ENCODE results near the gene ZGRF1. TPM values are rescaled to one million over a fixed set of nuclear protein-coding genes. Genes with fewer than 3 reads are reported as not detected.

ZGRF1 gene
- total and polyA plus RNA-seq, 2 donors (not counting 3 experiments of a cell fraction or from before 2014, with no cell fraction given), result 2.4 to 14.4 TPM

GRCh38 chr4:112593438-112594133 lies 43.1 kb downstream of the ZGRF1 start:
- Histone ChIP-seq H3K27me3 (ENCODE audit: control insufficient read depth in 2 of 2, insufficient read depth in 2 of 2, low read length in 2 of 2) (no peaks in the 10 kb centered on the region), H3K79me2 (ENCODE audit: control insufficient read depth, insufficient read depth, low read length) (no peaks in the 10 kb centered on the region), H2AFZ (ENCODE audit: low read depth, low read length) (no peak overlapping the region), H3K36me3 (ENCODE audit: control insufficient read depth in 2 of 2, extremely low read depth in 1 of 2, insufficient read depth in 2 of 2, low read length in 2 of 2) (no peaks in the 10 kb centered on the region), H3K27ac (ENCODE audit: insufficient read depth, low read depth, low read length) (no peak overlapping the region), H3K9me3 (replicated peaks; ENCODE audit: control insufficient read depth, insufficient read depth, low read length) (no peaks in the 10 kb centered on the region), H3K9me1 (replicated peaks; ENCODE audit: control insufficient read depth, extremely low read depth, insufficient read depth, low read length) (no peaks in the 10 kb centered on the region), H4K20me1 (replicated peaks; ENCODE audit: control insufficient read depth, extremely low read depth, insufficient read depth, low read length) (no peaks in the 10 kb centered on the region), H3K9ac (replicated peaks; ENCODE audit: extremely low read depth, insufficient read depth, low read length) (no peak overlapping the region), H3K4me3 (replicated peaks in 1 of 3; ENCODE audit: insufficient read depth in 1 of 3, low read depth in 1 of 3, low read length in 3 of 3) (no peak overlapping the region), H3K4me1 (ENCODE audit: control insufficient read depth, extremely low read depth, insufficient read depth, low read length) (peaks cover 5% of the 10 kb centered on the region), H3K4me2 (ENCODE audit: insufficient read depth, low read length) (no peak overlapping the region)
- BruUV-seq (replicated peaks), result no TSS peak
- intact Hi-C loops (cut with micrococcal nuclease) (no loop called here), dilution Hi-C loops (cut with MboI; ENCODE audit: extremely low pct_ligation_motif_present, low sequenced_read_pairs) (no loop called here)
- ChIA-PET POLR2A (no interaction called here), CTCF (interaction anchor here (1.0 kb wide), 1 partner anchor 266 kb away, joined by 3 read pairs; no protein-coding TSS in a partner anchor)
- no peak for DNase-seq (ENCODE audit: low read depth, low spot score)
- FAIRE-seq, result no peak
- TF ChIP-seq JUN (IDR thresholded peaks at IDR 0.05; ENCODE audit: borderline replicate concordance, insufficient read depth, insufficient read length, low read depth), result no peak
- TF ChIP-seq, protein P1, sequence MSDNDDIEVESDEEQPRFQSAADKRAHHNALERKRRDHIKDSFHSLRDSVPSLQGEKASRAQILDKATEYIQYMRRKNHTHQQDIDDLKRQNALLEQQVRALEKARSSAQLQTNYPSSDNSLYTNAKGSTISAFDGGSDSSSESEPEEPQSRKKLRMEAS (IDR thresholded peaks at IDR 0.05; ENCODE audit: insufficient read depth, insufficient read length), result no peak
- TF ChIP-seq MYC (IDR thresholded peaks at IDR 0.05; ENCODE audit: low read depth, low read length), result no peak
- TF ChIP-seq POLR2A (IDR thresholded peaks at IDR 0.05; ENCODE audit: low read depth, low read length), result no peak

DNA sequence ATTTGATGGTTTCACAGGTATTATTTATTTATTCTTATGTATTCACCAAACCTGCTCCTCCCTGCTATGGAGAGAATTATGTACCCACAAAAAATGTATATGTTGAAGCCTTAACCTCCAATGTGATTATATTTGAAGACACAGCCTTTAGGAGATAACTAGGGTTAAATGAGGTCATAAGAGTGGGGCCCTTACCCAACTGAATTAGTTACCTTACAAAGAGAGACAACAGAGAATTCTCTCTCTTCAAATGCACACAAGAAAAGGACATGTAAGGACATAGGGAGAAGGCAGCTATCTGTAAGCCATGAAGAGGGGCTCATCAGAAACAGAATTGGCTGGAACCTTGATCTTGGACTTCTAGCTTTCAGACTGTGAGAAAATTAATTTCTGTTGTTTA lies 44.0 kb downstream of the ZGRF1 start:
- TF ChIP-seq EZH2 (IDR thresholded peaks at IDR 0.05; ENCODE audit: borderline replicate concordance, low read depth, low read length, severe bottlenecking) (no peak), POLR2AphosphoS5 (IDR thresholded peaks at IDR 0.05; ENCODE audit: insufficient read depth, low read depth, low read length) (no peak), GATA2 (IDR thresholded peaks at IDR 0.05; ENCODE audit: insufficient read depth, insufficient read length, low read depth, low read length) (no peak), FOS (IDR thresholded peaks at IDR 0.05; ENCODE audit: borderline replicate concordance, insufficient read depth, low read length) (no peak), JUN (IDR thresholded peaks at IDR 0.05; ENCODE audit: borderline replicate concordance, insufficient read depth, insufficient read length, low read depth) (no peak), MYC (IDR thresholded peaks at IDR 0.05; ENCODE audit: low read depth, low read length) (no peak), POLR2A (IDR thresholded peaks at IDR 0.05; ENCODE audit: low read depth, low read length) (no peak), CTCF (IDR thresholded peaks at IDR 0.05; ENCODE audit: extremely low read depth in 1 of 2, insufficient read depth in 1 of 2, low read depth in 1 of 2, low read length in 2 of 2) (no peak)
- TF ChIP-seq, protein P1 (IDR thresholded peaks at IDR 0.05; ENCODE audit: insufficient read depth, insufficient read length), result no peak
- intact Hi-C loops (cut with micrococcal nuclease), result no loop called here
- dilution Hi-C loops (cut with MboI; ENCODE audit: extremely low pct_ligation_motif_present, low sequenced_read_pairs), result no loop called here
- POLR2A ChIA-PET, result no interaction called here
- H3K79me2 ChIP-seq (ENCODE audit: control insufficient read depth, insufficient read depth, low read length), result no peaks in the 10 kb centered on the region
- no peaks in the 10 kb centered on the region for H3K27me3 ChIP-seq (ENCODE audit: control insufficient read depth in 2 of 2, insufficient read depth in 2 of 2, low read length in 2 of 2)
- no peaks in the 10 kb centered on the region for H3K9me3 ChIP-seq (replicated peaks; ENCODE audit: control insufficient read depth, insufficient read depth, low read length)
- H4K20me1 ChIP-seq (replicated peaks; ENCODE audit: control insufficient read depth, extremely low read depth, insufficient read depth, low read length), result no peaks in the 10 kb centered on the region
- H3K4me3 ChIP-seq (replicated peaks in 1 of 3; ENCODE audit: insufficient read depth in 1 of 3, low read depth in 1 of 3, low read length in 3 of 3), result no peak overlapping the region
- DNase-seq (ENCODE audit: low read depth, low spot score) (no peak), FAIRE-seq (no peak)
- CTCF ChIA-PET, result interaction anchor here (1.1 kb wide), 1 partner anchor 12 kb away, joined by 3 read pairs; no protein-coding TSS in a partner anchor
- H3K4me1 ChIP-seq (ENCODE audit: control insufficient read depth, extremely low read depth, insufficient read depth, low read length), result peaks cover 5% of the 10 kb centered on the region
- H2AFZ ChIP-seq (ENCODE audit: low read depth, low read length), result no peak overlapping the region
- no peak overlapping the region for H3K9ac ChIP-seq (replicated peaks; ENCODE audit: extremely low read depth, insufficient read depth, low read length)
- BruUV-seq (replicated peaks), result no TSS peak
- H3K9me1 ChIP-seq (replicated peaks; ENCODE audit: control insufficient read depth, extremely low read depth, insufficient read depth, low read length), result no peaks in the 10 kb centered on the region
- H3K36me3 ChIP-seq (ENCODE audit: control insufficient read depth in 2 of 2, extremely low read depth in 1 of 2, insufficient read depth in 2 of 2, low read length in 2 of 2), result no peaks in the 10 kb centered on the region
- H3K4me2 ChIP-seq (ENCODE audit: insufficient read depth, low read length), result no peak overlapping the region
- H3K27ac ChIP-seq (ENCODE audit: insufficient read depth, low read depth, low read length), result no peak overlapping the region

All from endothelial cell of umbilical vein (primary cell).